Activated T-cell treated with anti-CD3 and anti-CD28 coated beads, Interleukin-2, amount 50 U/mL, for 48 hours (primary cell): ENCODE results near the gene SLC16A3.

Experiments used
- DNase-seq, 2 experiments: peaks; one replicate each; pipeline ENCODE4 v3.0.0-alpha.2; 2020

The SLC16A3 gene

DNA sequence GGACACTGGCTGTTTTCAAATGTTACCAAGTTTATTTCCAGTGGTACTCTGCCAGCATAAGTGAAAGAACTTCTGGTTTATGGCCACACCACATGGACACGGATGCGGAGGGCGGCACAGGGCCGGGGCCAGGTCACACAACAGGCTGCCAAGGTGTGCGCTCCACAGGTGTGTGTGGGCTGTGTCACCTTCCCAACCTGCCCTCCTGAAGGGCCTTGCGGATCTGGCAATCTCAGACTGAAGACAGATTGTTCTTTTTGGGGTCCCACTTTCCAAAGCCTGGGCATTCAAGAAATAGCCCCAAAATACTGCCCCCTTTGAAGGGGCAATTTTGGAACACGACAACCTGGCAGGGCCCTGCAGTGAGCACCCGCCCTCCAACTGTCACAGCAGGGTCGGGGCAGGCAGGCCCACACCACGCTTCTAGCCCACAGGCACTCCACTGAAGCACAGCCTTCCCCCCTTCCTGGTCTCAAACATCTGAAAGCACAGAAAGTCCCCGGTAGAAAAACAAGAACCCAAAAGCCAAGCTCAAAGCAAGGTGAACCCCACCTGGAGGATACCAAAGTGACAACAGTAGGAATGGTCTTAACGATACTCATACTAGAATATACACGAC lies 41.1 kb downstream of the SLC16A3 start:
- no peak for DNase-seq

DNA sequence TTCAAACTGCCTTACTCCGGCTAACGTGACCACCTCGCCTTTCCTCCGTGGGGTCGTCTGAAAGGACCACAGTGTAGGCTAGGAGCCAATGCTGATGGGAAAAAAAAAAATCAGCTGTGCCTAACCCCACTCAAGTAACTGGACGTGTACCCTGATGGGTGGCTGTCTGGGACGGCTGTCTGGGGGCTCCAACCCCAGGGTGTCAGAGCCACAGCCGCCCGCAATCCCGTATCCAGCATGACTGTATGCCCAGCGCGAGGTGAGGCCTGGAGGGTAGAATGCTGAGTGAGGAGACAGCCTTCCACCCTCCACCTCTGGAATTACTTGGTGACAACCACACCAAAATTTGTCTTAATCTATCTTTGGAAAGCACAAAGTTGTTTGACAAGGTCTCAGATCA lies 41.8 kb downstream of the SLC16A3 start:
- no peak for DNase-seq

DNA sequence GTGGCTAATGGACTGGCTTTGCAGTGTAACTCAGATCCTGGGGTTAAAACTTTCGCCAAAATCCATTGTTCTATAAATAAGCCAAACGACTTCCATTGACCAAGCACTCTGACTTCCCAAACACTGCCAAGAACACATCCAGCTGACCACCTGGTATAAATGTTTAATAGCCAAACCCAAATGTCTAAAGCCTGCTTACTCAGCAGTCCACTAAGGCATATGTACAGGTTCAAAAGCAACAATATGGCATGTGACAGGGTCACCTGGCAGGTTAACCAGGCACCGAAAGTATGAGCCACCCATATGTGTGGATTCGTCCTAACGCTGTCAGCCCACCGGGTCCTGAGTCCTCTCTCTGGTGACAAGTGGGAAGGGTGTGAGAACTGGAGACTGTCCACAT lies 42.6 kb downstream of the SLC16A3 start:
- DNase-seq = no peak

DNA sequence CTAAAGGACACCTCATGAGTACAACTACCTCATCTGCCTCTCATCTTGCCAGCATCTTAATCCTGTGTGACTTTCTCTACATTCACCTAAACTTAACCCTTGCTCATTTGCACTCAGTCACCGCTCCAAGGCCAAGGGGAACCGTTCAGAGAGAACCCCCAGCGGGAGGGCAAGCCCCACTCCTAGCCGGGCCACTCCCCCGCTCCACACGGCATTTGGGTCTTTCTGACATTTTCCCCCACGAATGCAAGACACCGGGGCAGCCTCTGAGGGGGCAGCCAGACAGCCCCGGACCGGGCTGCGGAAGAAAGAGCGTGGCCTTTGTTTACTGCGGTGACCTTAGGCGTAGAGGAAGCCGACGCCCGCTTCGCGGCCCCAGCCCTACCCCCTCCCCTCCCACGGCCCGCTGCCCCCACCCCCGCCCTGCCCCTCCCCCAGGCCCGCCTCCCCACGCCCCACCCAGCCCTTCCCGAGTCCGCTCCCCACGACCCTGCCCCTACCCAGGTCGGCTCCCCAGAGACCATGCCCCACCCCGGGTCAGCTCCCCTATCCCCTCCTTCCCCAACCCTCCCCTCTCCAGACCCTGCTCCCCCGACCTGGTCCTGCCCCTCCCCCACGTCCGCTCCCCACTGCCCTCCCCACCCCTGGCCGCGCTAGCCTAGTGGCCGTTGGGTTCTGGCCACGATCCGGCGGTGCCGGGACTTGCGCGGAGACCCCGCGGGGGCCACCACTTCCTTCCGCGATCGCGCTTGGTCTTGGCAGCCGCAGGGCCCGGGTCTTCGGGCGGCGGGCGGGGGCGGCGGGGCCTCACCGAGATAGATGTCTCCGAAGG lies 43.9 kb downstream of the SLC16A3 start:
- DNase-seq = peak; percentile 58 to 63

DNA sequence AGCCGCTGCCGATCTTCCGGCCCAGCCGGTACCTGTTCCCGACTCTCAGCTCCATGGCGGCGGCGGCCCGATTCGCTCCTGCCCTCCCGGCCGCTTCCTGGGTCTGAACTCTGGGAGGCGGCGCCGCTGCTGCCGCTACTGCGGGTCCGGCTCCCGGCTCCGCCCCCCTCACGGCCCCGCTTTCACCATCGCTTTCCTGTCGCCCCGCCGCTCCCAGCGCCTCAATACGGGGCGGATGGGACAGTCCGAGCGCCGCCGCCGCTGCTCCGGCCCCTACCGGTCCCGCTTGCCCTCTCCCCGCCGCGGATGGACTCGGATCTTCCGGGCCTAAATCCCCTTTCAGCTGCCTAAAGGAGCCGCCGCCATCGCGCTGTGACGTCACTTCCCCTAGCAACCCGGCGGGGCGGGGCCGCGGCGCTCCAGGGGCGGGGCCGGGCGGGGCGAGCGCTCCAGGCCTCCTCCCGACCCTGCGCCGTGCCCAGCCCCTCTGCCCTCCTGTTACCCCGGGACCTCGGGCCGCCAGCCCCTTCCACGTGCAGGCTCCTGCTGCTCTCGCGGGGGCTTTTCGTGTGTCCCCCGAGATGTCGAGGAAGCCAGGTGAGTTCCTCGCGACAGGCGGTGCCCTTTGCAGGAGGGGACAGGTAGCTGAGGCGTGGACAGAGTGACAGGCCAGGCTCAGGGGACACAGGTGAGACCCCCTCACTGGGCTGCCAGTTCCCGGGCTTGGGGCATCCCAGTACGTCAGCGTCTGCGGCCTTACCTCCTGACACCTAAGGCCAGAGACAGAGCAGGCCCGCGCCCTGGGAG lies 44.7 kb downstream of the SLC16A3 start, which contains the start of gene CSNK1D:
CSNK1D (minus strand) TSS at position 374 of the 807 bp plus-strand sequence; CDS start at position 55, 319 bp downstream.
- DNase-seq = peak; percentile 97 to 98

DNA sequence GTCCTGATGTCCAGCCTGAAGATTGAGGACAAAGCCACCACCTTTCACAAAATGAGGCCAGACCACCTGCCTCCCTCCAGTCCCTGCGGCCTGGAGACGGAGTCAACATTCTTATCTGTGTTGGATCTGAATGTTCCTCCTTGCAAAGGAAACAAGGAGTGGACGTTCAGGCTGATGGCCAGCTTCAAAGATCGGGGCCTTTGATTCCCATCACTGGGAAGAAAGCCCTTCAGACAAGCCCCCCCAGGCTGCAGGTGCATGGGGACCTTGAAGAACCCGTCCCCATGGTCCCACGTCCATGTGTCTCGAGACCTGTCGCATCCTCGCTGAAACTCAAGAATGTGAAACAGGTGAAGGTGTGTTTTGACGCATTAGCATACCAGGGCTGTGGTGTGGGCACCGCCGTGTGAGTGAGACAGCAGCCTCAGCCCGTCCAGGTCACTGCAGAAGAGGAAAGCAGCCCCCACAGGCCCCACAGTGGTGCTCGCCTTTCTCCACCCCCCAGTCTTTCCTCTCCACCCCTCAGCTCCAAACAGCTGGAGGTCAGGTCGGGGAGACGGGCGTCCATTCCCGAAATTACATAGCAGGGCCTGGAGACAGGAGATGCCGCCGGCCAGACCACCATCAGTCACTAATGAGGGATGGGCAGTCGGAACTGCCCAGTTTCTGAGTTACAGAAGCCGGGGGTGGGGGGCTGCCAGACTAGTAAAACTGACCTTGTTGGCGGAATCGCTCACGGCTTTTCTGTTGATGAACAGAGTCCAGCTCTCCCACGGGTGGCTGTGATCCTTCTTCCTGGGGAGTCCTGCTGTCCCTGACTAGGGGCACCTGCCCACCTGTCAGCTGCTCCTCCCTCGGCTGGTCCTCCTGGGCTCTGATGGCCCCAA lies 45.5 kb downstream of the SLC16A3 start:
- no peak for DNase-seq

DNA sequence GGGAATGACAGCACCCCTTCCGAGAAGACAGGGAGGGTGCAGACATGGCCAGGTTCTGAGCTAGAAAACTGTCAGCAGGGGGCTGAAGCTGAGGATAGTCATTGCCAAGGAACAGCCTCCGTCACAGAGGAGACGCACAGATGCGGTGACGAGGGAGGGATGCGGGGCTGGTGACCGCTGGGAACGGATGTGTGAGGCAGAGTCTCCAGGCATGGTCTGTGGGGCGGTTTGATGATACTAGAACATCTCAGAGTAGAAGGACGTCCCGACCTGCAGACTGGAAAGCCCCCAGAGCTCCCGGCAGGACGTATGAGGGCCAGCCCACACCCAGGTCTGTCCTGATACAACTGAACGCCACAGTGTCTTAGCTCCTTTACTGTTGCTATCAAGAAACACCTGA lies 46.5 kb downstream of the SLC16A3 start:
- DNase-seq = no peak

DNA sequence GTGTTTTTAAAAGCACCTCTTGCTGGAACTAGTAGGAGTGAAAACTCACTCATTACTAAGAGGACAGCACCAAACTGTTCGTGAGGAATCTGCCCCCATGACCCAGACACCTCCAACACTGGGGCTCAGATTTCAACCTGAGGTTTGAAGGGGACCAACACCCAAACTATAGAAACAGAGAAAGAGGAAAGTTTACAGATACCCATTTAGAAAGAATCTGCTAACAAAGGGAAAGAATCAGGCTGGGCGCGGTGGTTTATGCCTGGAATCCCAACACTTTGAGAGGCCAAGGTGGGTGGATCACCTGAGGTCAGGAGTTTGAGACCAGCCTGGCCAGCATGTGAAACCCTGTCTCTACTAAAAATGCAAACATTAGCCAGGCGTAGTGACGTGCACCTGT lies 48.1 kb downstream of the SLC16A3 start:
- no peak for DNase-seq

DNA sequence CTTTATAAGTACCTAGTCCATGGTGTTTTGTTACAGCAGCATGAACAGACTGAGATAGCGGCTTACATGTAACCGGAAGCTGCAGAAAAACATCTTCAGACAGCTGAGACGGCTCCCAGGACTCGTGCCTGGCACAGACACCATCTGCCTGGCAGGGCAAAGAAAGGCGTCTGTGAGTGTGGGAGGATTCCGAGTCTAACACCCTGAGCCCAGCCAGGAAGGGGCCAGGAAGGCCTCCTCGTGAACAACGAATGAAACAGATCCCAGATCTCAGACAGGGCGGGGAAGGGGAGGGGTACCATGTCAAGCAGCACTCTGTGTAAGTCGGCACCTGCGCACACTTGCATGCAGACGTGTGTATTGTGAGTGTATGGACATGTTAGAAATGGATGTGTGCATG lies 49.0 kb downstream of the SLC16A3 start:
- no peak for DNase-seq

DNA sequence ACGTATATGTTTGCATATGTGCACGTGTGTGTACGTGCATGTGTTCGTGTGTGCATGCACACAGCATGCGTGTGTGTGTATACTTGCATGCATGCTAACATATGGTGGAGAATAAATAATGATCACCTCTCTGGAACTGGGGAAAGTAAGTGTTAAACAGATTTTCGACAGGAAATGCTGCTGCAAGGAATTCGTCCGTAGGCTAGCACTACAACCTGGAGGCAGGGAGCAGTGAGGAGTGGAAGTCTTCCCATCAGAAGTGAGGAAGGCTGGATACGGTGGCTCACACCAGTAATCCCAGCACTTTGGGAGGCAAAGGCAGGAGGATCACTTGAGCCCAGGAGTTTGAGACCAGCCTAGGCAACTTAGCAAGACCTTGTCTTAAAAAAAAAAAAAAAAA lies 49.5 kb downstream of the SLC16A3 start:
- DNase-seq = no peak

DNA sequence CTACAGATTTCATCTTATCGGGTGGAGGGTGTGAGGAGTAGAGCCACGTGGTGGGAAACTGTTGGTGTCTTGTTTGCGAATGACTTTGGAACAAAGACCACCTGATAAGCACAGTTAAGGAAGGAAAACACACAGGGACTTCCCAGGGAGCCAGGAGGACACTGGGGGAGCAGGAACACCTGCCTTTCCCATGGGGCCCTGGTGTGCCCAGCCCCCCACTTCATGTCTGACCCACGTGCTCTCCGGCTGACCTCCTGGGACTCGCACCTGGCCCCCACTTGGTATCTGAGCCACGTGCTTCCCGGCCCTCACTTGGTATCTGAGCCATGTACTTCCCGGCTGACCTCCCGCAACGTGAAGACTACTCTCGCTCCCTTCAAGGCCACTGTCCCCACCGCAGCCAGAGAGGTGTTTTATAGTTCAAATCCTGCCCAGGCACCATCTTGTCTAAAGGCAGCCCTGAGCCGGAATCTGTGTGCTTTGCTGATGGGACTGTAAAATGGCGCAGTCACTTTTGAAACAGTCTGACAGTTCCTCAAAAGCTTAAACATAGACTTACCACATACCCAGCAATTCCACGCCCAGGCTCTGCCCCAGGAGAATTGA lies 50.0 kb downstream of the SLC16A3 start:
- DNase-seq = no peak

DNA sequence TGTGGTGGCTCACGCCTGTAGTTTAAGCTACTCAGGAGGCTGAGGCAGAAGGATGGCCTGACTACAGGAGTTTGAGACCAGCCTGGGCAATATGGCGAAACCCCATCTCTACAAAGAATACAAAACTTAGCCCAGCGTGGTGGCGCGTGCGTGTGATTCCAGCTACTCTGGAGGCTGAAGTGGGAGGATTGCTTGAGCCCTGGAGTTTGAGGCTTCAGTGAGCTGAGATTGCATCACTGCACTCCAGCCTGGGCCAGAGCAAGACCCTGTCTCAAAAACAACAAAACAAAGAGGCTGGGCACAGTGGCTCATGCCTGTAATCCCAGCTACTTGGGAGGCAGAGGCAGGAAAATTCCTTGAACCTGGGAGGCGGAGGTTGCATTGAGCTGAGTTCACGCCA lies 51.7 kb downstream of the SLC16A3 start:
- DNase-seq = no peak

DNA sequence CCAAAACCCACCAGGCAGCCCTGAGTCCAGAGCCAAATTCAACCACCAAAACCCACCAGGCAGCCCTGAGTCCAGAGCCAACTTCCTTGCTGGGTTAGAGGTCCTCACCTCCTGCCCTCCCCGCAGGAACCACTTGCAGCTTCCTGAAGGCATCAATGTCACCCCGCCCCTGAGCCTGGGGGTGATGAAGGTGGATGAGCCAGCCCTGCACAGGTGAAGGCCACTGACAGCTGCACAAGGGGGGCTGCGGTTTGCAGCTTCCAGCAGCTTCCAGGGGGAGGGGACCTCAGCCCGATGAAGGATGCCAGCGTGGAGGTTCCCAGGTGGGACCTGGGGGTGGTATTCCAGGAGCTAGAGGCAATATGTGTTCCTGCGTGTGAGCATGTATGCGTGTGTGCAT lies 52.2 kb downstream of the SLC16A3 start:
- no peak for DNase-seq

DNA sequence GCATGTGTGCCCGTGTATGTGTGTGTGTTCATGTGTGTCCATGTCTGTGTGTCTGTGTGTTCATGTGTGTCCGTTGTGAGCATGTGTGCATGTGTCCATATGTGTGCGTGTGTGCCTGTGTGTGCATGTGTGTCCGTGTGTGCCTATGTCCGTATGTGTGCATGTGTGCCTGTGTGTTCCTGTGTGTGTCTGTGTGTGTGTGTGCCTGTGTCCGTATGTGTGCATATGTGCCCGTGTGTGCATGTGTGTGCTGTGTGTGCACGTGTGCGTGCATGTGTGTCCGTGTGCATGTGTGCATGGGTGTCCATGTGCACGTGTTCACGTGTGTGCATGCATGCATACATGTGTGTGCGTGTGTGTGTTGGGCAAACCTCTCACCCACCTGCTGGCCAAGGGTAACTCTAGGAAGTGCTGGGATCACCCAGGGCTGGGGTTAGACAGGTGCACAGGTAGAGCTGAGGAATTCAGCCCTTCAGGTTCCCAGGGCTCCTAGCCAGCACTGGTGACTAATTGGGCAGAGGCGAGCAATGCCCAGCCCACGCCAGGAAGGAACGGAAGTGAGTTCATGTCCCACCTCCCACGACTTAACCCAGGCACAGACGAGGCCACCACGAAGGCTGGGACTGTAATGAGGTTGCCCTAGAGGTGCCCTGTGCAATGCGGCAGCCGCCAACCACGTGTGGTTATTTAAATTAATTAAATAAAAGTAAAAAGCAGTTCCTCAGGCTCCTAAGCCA lies 52.8 kb downstream of the SLC16A3 start:
- peak; percentile 74 to 77 for DNase-seq

DNA sequence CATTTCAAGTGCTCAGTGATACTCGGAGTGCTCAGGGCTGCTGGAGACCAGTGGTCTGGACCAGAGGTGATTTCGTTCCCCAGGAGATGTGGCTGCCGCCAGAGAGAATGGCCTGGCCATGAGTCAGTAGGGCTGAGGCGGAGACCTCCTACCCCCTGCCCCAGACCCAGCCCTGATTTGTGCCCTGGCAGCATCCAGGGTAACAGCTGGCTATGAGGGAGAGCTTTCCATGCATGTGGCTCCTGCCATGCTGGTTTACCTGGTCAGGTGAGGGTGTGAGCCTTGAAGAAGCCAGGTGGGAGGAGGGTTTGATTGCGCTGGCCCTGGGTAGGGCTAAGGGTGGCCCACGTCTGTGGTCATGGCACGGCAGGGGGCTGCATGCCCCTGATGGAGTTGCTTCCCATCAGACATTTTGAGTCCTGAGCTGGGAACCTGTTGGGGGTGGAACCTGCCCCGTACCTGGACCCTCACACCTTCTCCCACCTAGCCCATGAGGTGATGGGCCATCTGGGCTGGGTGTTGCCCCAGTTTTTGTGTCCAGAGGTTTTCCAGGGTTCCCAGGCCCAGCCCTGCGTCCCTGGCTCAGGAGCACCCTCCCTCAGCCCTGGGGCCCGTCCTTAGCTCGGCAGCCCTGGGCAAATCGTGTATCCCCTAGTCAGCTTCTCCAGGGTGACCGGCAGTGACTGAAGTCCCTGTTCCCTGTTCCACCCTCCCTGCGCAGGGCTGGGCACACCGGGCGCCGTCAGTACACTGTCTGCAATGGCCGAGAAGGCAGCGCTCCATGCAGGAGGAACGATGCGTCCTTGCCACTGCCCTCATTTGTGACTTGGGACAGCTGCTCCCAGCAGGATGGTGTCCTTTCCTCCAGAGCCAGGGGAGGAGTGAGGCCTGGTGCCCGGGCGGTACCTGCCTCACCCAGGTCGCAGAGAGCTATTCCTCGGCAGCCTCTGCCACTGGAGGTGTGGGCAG lies 53.7 kb downstream of the SLC16A3 start:
- no peak for DNase-seq

DNA sequence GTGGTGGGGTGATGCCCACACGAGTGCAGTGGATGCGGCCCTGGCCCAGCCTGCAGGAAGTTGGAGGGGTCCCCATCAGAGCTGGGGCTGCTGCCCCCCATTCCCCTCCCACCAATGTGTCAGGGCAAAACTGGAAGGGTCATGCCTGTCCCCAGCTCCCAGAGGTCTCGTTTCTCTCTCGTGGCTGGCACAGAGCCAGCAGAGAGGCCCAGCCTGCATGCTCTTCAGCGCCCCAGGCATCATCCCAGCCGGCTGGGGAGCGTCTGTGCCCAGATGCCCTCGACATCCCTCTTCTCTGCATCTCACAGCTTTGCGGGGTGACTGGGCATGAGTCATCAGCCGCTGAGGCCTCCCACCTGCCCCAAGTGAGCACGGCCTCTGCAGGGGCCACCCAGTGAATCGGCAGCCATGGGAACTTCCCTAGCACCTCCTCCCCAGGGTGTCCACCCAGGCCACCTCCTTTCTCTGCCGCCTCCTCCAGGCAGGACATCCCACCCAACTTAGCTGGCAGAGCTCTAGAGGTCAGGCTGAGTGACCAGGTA lies 54.4 kb downstream of the SLC16A3 start:
- peak; percentile 79 to 83 for DNase-seq

DNA sequence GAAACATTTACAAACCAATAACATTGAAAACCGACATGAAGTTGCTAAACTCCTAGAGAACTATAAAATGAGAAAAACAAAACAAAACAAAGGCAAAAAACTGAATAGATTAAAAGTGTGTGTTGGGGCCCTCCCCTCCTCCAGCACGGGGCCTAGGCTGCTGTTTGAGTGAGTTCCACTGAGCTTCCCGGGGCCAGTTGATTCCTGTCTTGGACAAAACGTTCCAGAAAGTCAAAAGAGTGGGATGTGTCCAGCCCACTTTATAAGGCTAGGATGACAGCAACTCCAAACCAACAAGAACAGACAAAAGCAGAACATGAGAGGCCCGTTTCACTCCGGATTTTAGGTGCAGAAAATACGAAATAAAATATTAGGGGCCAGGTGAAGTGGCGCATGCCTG lies 56.3 kb downstream of the SLC16A3 start:
- DNase-seq = no peak

DNA sequence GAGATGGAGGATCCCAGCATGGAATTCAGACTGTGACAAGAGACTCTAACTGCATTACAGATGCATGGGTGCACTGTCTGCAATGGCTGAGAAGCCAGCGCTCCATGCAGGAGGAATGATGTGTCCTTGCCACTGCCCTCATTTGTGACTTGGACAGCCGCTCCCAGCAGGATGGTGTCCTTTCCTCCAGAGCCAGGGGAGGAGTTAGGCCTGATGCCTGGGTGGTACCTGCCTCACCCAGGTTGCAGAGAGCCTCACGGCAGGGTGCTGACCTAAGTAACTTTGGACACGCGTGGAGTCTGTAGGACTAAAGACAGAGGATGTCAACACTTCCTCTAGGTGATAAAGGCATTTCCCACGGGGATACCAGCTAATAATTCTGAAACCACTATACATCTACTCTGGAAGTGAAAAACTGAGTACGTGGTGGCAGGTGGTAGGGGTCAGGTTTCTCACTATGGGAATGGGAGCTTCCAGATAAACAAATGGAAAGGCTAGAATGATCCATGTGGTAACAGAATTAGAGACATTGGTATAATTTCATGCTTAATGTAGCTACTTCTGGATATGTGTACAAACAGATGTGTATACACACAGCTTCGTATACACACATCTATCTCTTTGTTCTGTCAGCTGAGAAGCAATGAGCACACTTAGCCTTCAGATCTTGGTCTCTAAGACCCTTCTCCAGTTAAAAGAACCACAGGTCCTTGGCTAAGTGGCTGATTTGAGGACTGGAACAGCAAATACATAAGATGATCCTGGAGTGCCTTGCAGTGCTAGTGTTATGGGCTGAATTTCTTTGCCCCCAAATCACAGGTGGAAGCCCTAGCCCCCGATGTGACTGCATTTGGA lies 58.4 kb downstream of the SLC16A3 start:
- no peak for DNase-seq
